ENCODE measurements around the gene STX8.

GRCh38 chr17:9218911-9219310, 356.7 kb downstream of the STX8 start:
- TF ChIP-seq CTCF (IDR thresholded peaks at IDR 0.05): no peak
- no peak for TF ChIP-seq POLR2AphosphoS5 (IDR thresholded peaks at IDR 0.05; ENCODE audit: low read depth, low read length)
